Endodermal cell (in vitro differentiated cells): ENCODE results near the gene MELK. TPM values are rescaled to one million over a fixed set of nuclear protein-coding genes. Genes with fewer than 3 reads are reported as not detected.

ENCODE experiments used
- DNase-seq: peaks from one replicate; pipeline ENCODE4 v3.0.0-alpha.2; 2017
- H3K27ac ChIP-seq: 2 replicates; pipeline ENCODE4 v1.5.1; 2013; ENCODE audit warnings: mild to moderate bottlenecking, low read depth, low read length, moderate library complexity
- H3K27me3 ChIP-seq: 2 replicates; pipeline ENCODE4 v1.6.1; 2013; ENCODE audit warnings: mild to moderate bottlenecking, low read length, moderate library complexity; ENCODE audit not compliant: insufficient read depth, control insufficient read depth, poor library complexity, severe bottlenecking
- H3K36me3 ChIP-seq: 2 replicates; pipeline ENCODE4 v1.7.0; 2013; ENCODE audit warnings: mild to moderate bottlenecking, low read length, moderate library complexity; ENCODE audit not compliant: control insufficient read depth, insufficient read depth
- H3K4me1 ChIP-seq: one replicate; pipeline ENCODE4 v1.7.0; 2013; ENCODE audit warnings: low read length; ENCODE audit not compliant: control insufficient read depth, insufficient read depth
- H3K4me3 ChIP-seq: 2 replicates; pipeline ENCODE4 v1.5.1; 2013; ENCODE audit warnings: mild to moderate bottlenecking, low read length, moderate library complexity
- H3K9ac ChIP-seq: 2 replicates; pipeline ENCODE4 v1.6.1; 2013; ENCODE audit warnings: mild to moderate bottlenecking, low read length, moderate library complexity; ENCODE audit not compliant: poor library complexity, severe bottlenecking; ENCODE audit errors: extremely low read depth
- H3K9me3 ChIP-seq: 2 replicates; pipeline ENCODE4 v1.6.1; 2013; ENCODE audit warnings: mild to moderate bottlenecking, low read length, moderate library complexity; ENCODE audit not compliant: control insufficient read depth
- H3K27ac Mint-ChIP-seq: 2 replicates; pipeline ENCODE4 v1.8.0; 2020; ENCODE audit warnings: mixed read lengths
- H3K27me3 Mint-ChIP-seq: 2 replicates; pipeline ENCODE4 v1.8.0; 2021; ENCODE audit warnings: mild to moderate bottlenecking, mixed read lengths; ENCODE audit not compliant: insufficient read depth
- H3K36me3 Mint-ChIP-seq: 2 replicates; pipeline ENCODE4 v1.8.0; 2020; ENCODE audit warnings: low read depth, mixed read lengths
- H3K4me1 Mint-ChIP-seq: 2 replicates; pipeline ENCODE4 v1.8.0; 2020; ENCODE audit warnings: mixed read lengths
- H3K4me3 Mint-ChIP-seq: 2 replicates; pipeline ENCODE4 v1.8.0; 2020; ENCODE audit warnings: mild to moderate bottlenecking, moderate library complexity, mixed read lengths
- H3K9me3 Mint-ChIP-seq: 2 replicates; pipeline ENCODE4 v1.8.0; 2020; ENCODE audit warnings: mild to moderate bottlenecking, mixed read lengths
- WGBS, 2 experiments: methylation state at CpG; one replicate each; pipeline versions ENCODE4 v1.1.5 to v1.1.7; 2013; ENCODE audit warnings: missing lambda C conversion rate in 2 of 2, mixed read lengths in 1 of 2; ENCODE audit not compliant: insufficient coverage in 1 of 2, insufficient read length in 1 of 2; 5-methylcytosine and 5-hydroxymethylcytosine counted together
- total RNA-seq, 2 donors: library from RNA; stranded (reverse); fragmentation: NEBNext Ultra II Directional in 1 of 2; extraction: Animal tissue kit (Norgen Biotek cat#: 25700) in 1 of 2; gene quantifications; 2 replicates in 1 of 2; 3 replicates in 1 of 2; pipeline ENCODE4 v1.2.1, GENCODE V29; 2021
- TF ChIP-seq, protein P1 (sequence below): fragments of 200-600 bp; sonication (generic); conservative IDR thresholded peaks from 2 replicates; pipeline ENCODE4 v1.5.0; 2021; ENCODE audit warnings: antibody characterized with exemption, mild to moderate bottlenecking

MELK gene
- total RNA-seq, 2 donors from 2014 or later = 45.6 to 88.9 TPM

GRCh38 chr9:36659500-36659899, 86.8 kb downstream of the MELK start:
- Mint-ChIP-seq H3K27ac (no peak overlapping the region), H3K36me3 (peaks cover 45% of the 10 kb centered on the region), H3K9me3 (no peaks in the 10 kb centered on the region), H3K4me3 (no peak overlapping the region), H3K27me3 (no peaks in the 10 kb centered on the region), H3K4me1 (no peaks in the 10 kb centered on the region)
- no peak for DNase-seq
- H3K4me3 ChIP-seq = no peak overlapping the region
- TF ChIP-seq, protein P1, sequence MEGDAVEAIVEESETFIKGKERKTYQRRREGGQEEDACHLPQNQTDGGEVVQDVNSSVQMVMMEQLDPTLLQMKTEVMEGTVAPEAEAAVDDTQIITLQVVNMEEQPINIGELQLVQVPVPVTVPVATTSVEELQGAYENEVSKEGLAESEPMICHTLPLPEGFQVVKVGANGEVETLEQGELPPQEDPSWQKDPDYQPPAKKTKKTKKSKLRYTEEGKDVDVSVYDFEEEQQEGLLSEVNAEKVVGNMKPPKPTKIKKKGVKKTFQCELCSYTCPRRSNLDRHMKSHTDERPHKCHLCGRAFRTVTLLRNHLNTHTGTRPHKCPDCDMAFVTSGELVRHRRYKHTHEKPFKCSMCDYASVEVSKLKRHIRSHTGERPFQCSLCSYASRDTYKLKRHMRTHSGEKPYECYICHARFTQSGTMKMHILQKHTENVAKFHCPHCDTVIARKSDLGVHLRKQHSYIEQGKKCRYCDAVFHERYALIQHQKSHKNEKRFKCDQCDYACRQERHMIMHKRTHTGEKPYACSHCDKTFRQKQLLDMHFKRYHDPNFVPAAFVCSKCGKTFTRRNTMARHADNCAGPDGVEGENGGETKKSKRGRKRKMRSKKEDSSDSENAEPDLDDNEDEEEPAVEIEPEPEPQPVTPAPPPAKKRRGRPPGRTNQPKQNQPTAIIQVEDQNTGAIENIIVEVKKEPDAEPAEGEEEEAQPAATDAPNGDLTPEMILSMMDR = no peak
- H3K27ac ChIP-seq = no peak overlapping the region
- H3K27me3 ChIP-seq = no peaks in the 10 kb centered on the region
- 88 to 97% methylated on average over 6 of the region's 6 CpGs for WGBS, 2 experiments
- no peaks in the 10 kb centered on the region for H3K9me3 ChIP-seq
- peaks cover 69% of the 10 kb centered on the region for H3K36me3 ChIP-seq
- H3K4me1 ChIP-seq = no peaks in the 10 kb centered on the region
- H3K9ac ChIP-seq = no peak overlapping the region

GRCh38 chr9:36664806-36665205, 92.1 kb downstream of the MELK start:
- Histone ChIP-seq H3K27ac (no peak overlapping the region), H3K4me1 (no peaks in the 10 kb centered on the region), H3K9me3 (no peaks in the 10 kb centered on the region), H3K36me3 (peaks cover 77% of the 10 kb centered on the region), H3K4me3 (no peak overlapping the region), H3K9ac (no peak overlapping the region), H3K27me3 (no peaks in the 10 kb centered on the region)
- DNase-seq = no peak
- Mint-ChIP-seq H3K9me3 (no peaks in the 10 kb centered on the region), H3K36me3 (peaks cover 37% of the 10 kb centered on the region), H3K27me3 (no peaks in the 10 kb centered on the region), H3K27ac (no peak overlapping the region), H3K4me1 (no peaks in the 10 kb centered on the region), H3K4me3 (no peak overlapping the region)
- WGBS, 2 experiments = 96% methylated on average over 1 of the region's 1 CpG; no CpG with 5 or more reads in 1 of the 2 experiments
- TF ChIP-seq, protein P1 = no peak

- WGBS, 2 experiments = no CpG with 5 or more reads among the region's 2 CpGs
Observed at GRCh38 chr9:36665387-36665786, 92.7 kb downstream of the MELK start.

More at GRCh38 chr9:36665387-36665786, 92.7 kb downstream of the MELK start:
- no peak for DNase-seq
- Histone ChIP-seq H3K27ac (no peak overlapping the region), H3K9ac (no peak overlapping the region), H3K36me3 (peaks cover 79% of the 10 kb centered on the region), H3K27me3 (no peaks in the 10 kb centered on the region), H3K4me3 (no peak overlapping the region), H3K4me1 (no peaks in the 10 kb centered on the region), H3K9me3 (no peaks in the 10 kb centered on the region)
- no peaks in the 10 kb centered on the region for H3K9me3 Mint-ChIP-seq
- H3K27me3 Mint-ChIP-seq = no peaks in the 10 kb centered on the region
- no peak overlapping the region for H3K27ac Mint-ChIP-seq
- TF ChIP-seq, protein P1 = no peak
- no peaks in the 10 kb centered on the region for H3K4me1 Mint-ChIP-seq
- H3K36me3 Mint-ChIP-seq = peaks cover 37% of the 10 kb centered on the region
- H3K4me3 Mint-ChIP-seq = no peak overlapping the region
